HG03378 (cell line): Measurements from ENCODE around the gene IL18BP.

ENCODE experiments used
- ATAC-seq: cut with Tn5 transposase; IDR thresholded peaks from one replicate; pipeline ENCODE4 v1.9.1; 2021; ENCODE audit warnings: mild to moderate bottlenecking, moderate library complexity; ENCODE audit not compliant: unreplicated experiment

Gene IL18BP

DNA sequence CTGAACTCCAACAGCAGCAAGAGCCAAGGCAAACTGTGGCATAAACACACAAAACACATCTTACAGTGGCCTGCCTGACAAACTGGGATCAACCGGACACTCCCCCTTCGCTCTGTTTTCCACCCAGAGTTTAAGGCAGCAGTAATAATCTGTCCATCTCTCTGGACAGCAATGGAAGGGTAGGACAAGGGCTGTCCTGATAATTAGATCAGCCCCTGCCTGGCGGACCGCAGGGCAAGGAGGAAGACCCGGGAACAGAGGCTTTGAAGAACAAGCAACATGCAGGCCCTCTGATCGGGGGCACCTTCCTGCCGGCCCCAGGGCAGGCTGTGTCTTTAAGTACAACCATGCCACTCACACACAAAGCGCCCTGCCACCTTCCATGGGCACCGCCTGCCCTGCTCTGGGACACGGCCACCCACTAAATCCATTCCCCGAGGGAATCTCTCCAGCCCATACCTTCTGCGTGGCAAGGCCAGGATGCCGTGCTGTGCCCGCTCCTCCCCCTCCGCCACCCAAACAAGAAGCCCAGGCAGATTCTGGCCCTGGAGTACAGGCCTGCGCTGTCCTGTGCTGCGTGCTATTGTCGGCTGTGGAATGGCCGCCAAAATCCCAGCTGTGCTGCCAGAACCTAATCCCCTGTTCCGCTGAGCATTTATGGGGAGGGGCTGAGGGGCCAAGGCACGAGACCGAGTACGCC, 42.8 kb downstream of the IL18BP start:
- no peak for ATAC-seq

DNA sequence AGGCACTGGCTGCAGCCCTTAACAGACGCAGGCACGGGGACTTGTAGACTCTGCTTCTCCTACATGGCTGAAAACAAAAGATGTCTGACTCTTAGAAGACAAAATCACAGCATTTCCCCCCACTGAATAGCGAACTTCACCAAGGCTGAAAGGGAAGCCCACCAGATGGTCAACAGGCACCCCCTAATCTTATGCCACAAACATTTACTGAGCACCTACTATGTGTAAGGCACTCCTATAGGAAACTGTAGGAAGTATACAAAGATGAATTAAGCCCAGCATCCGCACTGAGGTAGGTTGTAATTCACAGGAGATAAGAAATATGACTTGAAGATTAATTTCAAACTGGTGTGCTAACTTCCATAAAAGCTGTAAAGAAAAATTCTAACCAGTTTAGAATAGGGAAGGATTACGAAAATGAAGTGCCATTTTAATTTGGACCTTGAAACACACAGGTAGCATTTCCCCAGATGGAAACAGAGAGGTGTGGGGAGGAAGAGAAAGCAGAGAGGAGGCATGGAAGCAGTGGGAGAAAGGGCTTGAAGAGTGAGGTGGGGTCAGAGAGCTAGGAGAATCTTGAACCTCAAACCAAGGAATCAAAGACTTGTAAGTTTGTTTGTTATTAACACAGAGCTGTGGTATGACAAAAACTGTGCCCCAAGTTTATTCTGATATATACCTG, 43.5 kb downstream of the IL18BP start:
- no peak for ATAC-seq

- no peak for ATAC-seq
Observed at GRCh38 chr11:72045849-72046248, 47.1 kb downstream of the IL18BP start.

DNA sequence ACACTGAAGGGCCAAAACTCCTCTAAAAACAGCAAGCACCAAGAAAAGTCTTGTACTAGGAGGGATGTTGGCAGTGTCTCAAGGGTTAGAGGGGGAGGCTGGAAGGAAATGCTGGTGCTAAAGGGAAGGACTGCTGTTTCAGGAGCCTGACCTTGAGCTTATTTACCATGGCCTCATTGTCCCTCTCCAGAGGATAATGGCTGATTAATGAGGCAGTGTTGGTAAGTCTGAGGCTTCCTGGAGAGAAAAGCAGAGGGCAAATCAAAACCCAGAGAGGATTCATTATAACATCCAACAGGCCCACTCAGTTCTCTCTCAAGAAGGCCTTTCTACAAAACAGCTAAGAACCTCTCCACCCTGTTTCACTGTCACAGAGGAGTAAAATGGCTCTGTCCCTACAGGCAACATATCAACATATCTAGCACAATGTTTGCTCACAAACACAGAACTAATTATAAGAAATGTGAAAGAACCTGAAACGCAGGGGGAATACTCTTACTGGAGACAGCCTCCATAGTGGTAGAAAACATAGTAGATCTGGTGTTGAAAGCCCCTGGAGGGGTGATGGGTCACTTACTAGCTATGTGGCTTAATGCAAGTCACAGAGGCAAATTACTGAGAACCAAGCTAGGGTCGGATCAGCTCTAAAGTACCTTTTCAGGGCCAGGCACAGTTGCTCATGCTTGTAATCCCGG, 50.2 kb downstream of the IL18BP start:
- no peak for ATAC-seq
